MM.1S (cell line): Measurements from ENCODE around the gene RNASEH2A.
"Not testable (repeated sequence)": the region's sequence is repeated elsewhere in the genome, so short reads cannot be mapped to it uniquely, and the experiment has no call there.

Experiments used
- CTCF ChIP-seq: fragments of 300-600 bp; sonication (generic); IDR thresholded peaks from 2 replicates; pipeline ENCODE4 v1.5.1; 2016; ENCODE audit warnings: antibody characterized with exemption, low read length, mixed read lengths
- EZH2 ChIP-seq: fragments of 300-600 bp; sonication (generic); optimal IDR thresholded peaks from 2 replicates; pipeline ENCODE3; 2017; ENCODE audit warnings: low read depth, mild to moderate bottlenecking, antibody characterized with exemption, low read length, mixed read lengths

GRCh38 chr19:12797607-12798006, 8.8 kb upstream of the RNASEH2A start:
- TF ChIP-seq CTCF, EZH2: not testable (repeated sequence)
